Measurements from ENCODE around the gene PCP4L1. TPM values are rescaled to one million over a fixed set of nuclear protein-coding genes. Genes with fewer than 3 reads are reported as not detected.
A peak's percentile ranks its signal among the peaks of the same experiment; 100 is the strongest.
"Not testable (repeated sequence)": the region's sequence is repeated elsewhere in the genome, so short reads cannot be mapped to it uniquely, and the experiment has no call there.

Gene PCP4L1
- total RNA-seq, 1 experiment from 2014 or later, result not detected

GRCh38 chr1:161314201-161314981 is 55.8 kb downstream of the PCP4L1 start, which contains the start of gene SDHC:
TSS of gene SDHC (plus strand) at chr1:161314381. CDS start at chr1:161314406, 25 bp downstream.
- peak; percentile 65 for DNase-seq (ENCODE audit: low spot score)

- DNase-seq (ENCODE audit: low spot score), result not testable (repeated sequence)
Observed at GRCh38 chr1:161315841-161316674, 57.5 kb downstream of the PCP4L1 start.

DNA sequence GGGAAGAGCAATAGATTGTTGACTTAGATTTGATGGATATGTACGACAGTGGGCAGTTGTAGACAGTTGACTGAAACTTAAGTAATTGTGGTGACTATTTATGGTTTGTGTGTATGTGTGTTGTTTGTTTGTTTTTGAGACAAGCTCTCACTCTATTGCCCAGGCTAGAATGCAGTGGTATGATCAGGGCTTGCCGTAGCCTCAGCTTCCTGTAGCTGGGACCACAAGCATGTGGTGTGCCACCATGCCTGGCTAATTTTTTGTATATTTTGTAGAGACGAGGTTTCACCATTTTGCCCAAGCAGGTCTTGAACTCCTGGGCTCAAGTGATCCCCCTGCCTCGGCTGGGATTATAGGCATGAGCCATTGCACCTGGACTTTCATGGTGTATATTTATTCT is 65.5 kb downstream of the PCP4L1 start:
- no peak for DNase-seq (ENCODE audit: low spot score)

GRCh38 chr1:161330346-161330745 is 71.8 kb downstream of the PCP4L1 start:
- DNase-seq (ENCODE audit: low spot score), result no peak

- DNase-seq (ENCODE audit: low spot score), result no peak
Observed at GRCh38 chr1:161333166-161333565, 74.6 kb downstream of the PCP4L1 start.

Other genes starting within 250 kb of the PCP4L1 start
- 5.2 and 6.4 TPM in 2 replicates for gene F11R, start 237.6 kb upstream of the PCP4L1 start, total RNA-seq (2014; rRNA removed; shearing (Covaris generic))
- not detected in 2 replicates for gene TSTD1, start 219.8 kb upstream of the PCP4L1 start, total RNA-seq (2014; rRNA removed; shearing (Covaris generic))
- gene USF1, start 212.8 kb upstream of the PCP4L1 start, total RNA-seq (2014; rRNA removed; shearing (Covaris generic)), result 57.7 and 60.3 TPM in 2 replicates
- gene ARHGAP30, start 188.9 kb upstream of the PCP4L1 start, total RNA-seq (2014; rRNA removed; shearing (Covaris generic)), result 0.02 TPM in 1 of 2 replicates, not detected in the other
- 0.14 TPM in 1 of 2 replicates, not detected in the other for gene NECTIN4, start 169.2 kb upstream of the PCP4L1 start, total RNA-seq (2014; rRNA removed; shearing (Covaris generic))
- gene KLHDC9, start 160.4 kb upstream of the PCP4L1 start, total RNA-seq (2014; rRNA removed; shearing (Covaris generic)), result not detected in 2 replicates
- gene PFDN2, start 140.7 kb upstream of the PCP4L1 start, total RNA-seq (2014; rRNA removed; shearing (Covaris generic)), result 85.6 and 94.8 TPM in 2 replicates
- gene NIT1, start 140.6 kb upstream of the PCP4L1 start, total RNA-seq (2014; rRNA removed; shearing (Covaris generic)), result 34.9 and 36.6 TPM in 2 replicates
- 22.2 and 28.2 TPM in 2 replicates for gene DEDD, start 126.1 kb upstream of the PCP4L1 start, total RNA-seq (2014; rRNA removed; shearing (Covaris generic))
- gene UFC1, start 104.8 kb upstream of the PCP4L1 start, total RNA-seq (2014; rRNA removed; shearing (Covaris generic)), result 140 and 161 TPM in 2 replicates
- 5.8 and 6.9 TPM in 2 replicates for gene USP21, start 99.2 kb upstream of the PCP4L1 start, total RNA-seq (2014; rRNA removed; shearing (Covaris generic))
- 9.2 and 13.9 TPM in 2 replicates for gene PPOX, start 92.3 kb upstream of the PCP4L1 start, total RNA-seq (2014; rRNA removed; shearing (Covaris generic))
- gene B4GALT3, start 81.2 kb upstream of the PCP4L1 start, total RNA-seq (2014; rRNA removed; shearing (Covaris generic)), result 28.0 and 38.0 TPM in 2 replicates
- not detected in 2 replicates for gene ADAMTS4, start 59.7 kb upstream of the PCP4L1 start, total RNA-seq (2014; rRNA removed; shearing (Covaris generic))
- gene NDUFS2, start 56.4 kb upstream of the PCP4L1 start, total RNA-seq (2014; rRNA removed; shearing (Covaris generic)), result 101 and 120 TPM in 2 replicates
- gene FCER1G, start 43.5 kb upstream of the PCP4L1 start, total RNA-seq (2014; rRNA removed; shearing (Covaris generic)), result 2.0 and 6.1 TPM in 2 replicates
- not detected in 2 replicates for gene APOA2, start 35.1 kb upstream of the PCP4L1 start, total RNA-seq (2014; rRNA removed; shearing (Covaris generic))
- gene TOMM40L, start 32.7 kb upstream of the PCP4L1 start, total RNA-seq (2014; rRNA removed; shearing (Covaris generic)), result 7.1 and 8.5 TPM in 2 replicates
- not detected in 2 replicates for gene NR1I3, start 20.5 kb upstream of the PCP4L1 start, total RNA-seq (2014; rRNA removed; shearing (Covaris generic))
- 0.27 and 0.39 TPM in 2 replicates for gene MPZ, start 51.2 kb downstream of the PCP4L1 start, total RNA-seq (2014; rRNA removed; shearing (Covaris generic))
- gene SDHC, start 55.6 kb downstream of the PCP4L1 start, total RNA-seq (2014; rRNA removed; shearing (Covaris generic)), result 33.2 and 42.6 TPM in 2 replicates
- not detected in 2 replicates for gene CFAP126, start 109.1 kb downstream of the PCP4L1 start, total RNA-seq (2014; rRNA removed; shearing (Covaris generic))
- 10.1 and 11.0 TPM in 2 replicates for gene FCGR2A, start 246.7 kb downstream of the PCP4L1 start, total RNA-seq (2014; rRNA removed; shearing (Covaris generic))